ENCODE results near the gene PNKD.

DNA sequence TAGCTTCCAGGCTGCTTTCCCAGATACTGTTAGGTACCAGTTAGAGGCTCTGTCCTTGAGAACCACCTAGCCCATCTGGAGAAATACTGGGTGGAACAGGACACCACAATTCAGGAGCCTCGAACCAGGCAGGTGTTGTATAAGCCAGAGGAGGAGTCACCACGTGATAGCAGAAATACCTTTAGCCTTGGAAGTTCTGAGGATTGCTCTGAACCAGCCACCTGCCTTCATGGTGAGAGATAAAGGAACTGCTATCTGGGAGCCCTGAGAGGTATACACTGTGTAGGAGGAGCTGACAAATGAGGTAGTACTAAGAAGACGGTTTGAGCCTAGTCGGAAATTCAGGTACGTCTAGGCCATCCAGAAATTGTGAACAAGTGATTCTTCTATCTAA is 17.1 kb upstream of the PNKD start:
- TF ChIP-seq, protein P1, sequence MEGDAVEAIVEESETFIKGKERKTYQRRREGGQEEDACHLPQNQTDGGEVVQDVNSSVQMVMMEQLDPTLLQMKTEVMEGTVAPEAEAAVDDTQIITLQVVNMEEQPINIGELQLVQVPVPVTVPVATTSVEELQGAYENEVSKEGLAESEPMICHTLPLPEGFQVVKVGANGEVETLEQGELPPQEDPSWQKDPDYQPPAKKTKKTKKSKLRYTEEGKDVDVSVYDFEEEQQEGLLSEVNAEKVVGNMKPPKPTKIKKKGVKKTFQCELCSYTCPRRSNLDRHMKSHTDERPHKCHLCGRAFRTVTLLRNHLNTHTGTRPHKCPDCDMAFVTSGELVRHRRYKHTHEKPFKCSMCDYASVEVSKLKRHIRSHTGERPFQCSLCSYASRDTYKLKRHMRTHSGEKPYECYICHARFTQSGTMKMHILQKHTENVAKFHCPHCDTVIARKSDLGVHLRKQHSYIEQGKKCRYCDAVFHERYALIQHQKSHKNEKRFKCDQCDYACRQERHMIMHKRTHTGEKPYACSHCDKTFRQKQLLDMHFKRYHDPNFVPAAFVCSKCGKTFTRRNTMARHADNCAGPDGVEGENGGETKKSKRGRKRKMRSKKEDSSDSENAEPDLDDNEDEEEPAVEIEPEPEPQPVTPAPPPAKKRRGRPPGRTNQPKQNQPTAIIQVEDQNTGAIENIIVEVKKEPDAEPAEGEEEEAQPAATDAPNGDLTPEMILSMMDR (conservative IDR thresholded peaks at IDR 0.05; ENCODE audit: low read depth in 2 of 2): no peak
- TF ChIP-seq EZH2 (IDR thresholded peaks at IDR 0.05; ENCODE audit: low read depth, unreplicated experiment) (no peak), NANOG (IDR thresholded peaks at IDR 0.05; ENCODE audit: borderline replicate concordance) (no peak), EZH2phosphoT487 (IDR thresholded peaks at IDR 0.05; ENCODE audit: unreplicated experiment) (no peak), ZNF331 (CRISPR knock-in tag; IDR thresholded peaks at IDR 0.05; ENCODE audit: low read depth) (no peak)
